Measurements from ENCODE around the gene TMEM95.
A peak's percentile ranks its signal among the peaks of the same experiment; 100 is the strongest.

Gene TMEM95

DNA sequence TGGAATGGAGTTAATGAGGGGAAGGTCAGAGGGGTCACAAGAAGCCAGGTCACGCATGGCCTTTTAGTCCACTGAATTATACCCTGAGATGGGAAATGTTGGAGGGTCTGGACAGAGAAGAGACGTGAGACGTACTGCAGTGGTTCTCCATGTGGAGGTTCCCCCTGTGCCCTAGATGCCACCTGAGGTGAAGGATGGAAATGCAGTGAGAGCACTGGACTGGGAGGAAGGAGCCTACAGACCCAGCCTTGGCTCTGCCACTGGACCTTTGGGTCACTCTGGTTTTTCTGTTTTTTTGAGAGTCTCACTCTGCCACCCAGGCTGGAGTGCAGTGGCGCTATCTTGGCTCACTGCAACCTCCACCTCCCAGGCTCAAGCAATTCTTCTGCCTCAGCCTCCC lies 41.2 kb downstream of the TMEM95 start:
- no peak for DNase-seq (ENCODE audit: extremely low spot score)
- TF ChIP-seq, protein P1, sequence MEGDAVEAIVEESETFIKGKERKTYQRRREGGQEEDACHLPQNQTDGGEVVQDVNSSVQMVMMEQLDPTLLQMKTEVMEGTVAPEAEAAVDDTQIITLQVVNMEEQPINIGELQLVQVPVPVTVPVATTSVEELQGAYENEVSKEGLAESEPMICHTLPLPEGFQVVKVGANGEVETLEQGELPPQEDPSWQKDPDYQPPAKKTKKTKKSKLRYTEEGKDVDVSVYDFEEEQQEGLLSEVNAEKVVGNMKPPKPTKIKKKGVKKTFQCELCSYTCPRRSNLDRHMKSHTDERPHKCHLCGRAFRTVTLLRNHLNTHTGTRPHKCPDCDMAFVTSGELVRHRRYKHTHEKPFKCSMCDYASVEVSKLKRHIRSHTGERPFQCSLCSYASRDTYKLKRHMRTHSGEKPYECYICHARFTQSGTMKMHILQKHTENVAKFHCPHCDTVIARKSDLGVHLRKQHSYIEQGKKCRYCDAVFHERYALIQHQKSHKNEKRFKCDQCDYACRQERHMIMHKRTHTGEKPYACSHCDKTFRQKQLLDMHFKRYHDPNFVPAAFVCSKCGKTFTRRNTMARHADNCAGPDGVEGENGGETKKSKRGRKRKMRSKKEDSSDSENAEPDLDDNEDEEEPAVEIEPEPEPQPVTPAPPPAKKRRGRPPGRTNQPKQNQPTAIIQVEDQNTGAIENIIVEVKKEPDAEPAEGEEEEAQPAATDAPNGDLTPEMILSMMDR (IDR thresholded peaks at IDR 0.05; ENCODE audit: control extremely low read depth, extremely low read depth, low read depth, missing control alignments): no peak
- CTCF ChIA-PET: interaction anchor here (1.0 to 1.9 kb wide), 2 partner anchors 10 to 183 kb away, joined by 3 to 4 read pairs; partner anchors contain the start of gene CD68
- POLR2A ChIA-PET: interaction anchor here (0.6 kb wide), 1 partner anchor 135 kb away, joined by 3 read pairs; no protein-coding TSS in a partner anchor

DNA sequence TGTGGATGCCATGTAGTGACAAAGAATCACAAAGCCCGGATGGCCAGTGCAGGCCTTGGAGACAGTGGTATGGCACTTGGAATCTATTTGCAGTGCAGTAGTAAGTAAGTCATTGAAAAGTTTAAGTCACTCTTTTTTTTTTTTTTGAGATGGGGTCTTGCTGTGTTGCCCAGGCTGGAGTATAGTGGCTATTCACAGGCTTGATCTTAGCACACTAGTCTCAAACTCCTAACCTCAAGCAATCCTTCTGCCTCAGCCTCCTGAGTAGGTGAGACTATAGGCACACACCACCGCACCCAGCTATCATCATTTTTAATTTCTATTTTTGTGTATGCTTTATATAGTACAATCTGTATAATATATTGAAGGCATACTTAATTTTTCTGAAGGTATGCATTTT lies 43.7 kb downstream of the TMEM95 start:
- no peak for DNase-seq (ENCODE audit: extremely low spot score)
- POLR2A ChIA-PET: interaction anchor here (0.6 kb wide), 2 partner anchors 23 to 149 kb away, joined by 3 read pairs; no protein-coding TSS in a partner anchor
- CTCF ChIA-PET: interaction anchor here (1.2 to 3.2 kb wide), 4 partner anchors 8 to 190 kb away, joined by 3 to 12 read pairs (median 4); no protein-coding TSS in a partner anchor
- TF ChIP-seq, protein P1 (IDR thresholded peaks at IDR 0.05; ENCODE audit: control extremely low read depth, extremely low read depth, low read depth, missing control alignments): no peak

DNA sequence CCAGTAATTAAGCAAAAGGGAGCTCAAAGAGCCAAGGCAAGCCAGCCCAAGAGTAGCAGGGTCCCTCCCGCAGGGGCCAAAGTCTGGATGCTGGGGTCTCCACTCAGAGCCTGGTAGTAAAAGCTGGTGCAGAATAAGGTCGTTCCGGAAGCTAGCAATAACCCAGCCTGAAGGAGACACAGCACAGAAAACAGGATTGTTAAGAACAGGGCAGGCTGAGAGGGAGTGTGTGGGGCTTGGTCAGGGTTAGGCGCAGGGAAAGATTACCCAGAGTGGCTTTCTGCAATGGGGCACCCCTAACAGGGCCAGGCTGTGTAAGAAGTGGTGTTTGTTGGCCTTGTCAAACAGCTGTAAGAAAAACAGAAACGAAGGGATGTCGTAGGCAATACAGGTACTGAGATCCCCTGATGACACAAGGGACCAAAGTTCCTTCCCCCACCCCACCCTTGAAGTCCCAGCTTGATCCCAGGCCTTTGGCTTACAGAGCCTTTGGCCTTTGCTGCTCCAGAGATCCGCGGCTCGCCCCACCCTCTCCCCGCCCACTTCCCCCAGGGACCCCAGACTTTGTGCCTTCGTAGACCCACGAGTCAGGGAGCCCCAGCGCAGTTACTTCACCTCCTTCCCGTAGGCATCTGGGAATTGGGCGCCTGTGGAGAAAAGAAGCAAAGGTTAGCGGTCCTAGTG lies 48.2 kb downstream of the TMEM95 start:
- ChIA-PET POLR2A (interaction anchor here (0.6 to 2.3 kb wide), 9 partner anchors 9 to 483 kb away, joined by 3 to 10 read pairs (median 6); partner anchors contain the start of genes MPDU1, PLSCR3 and POLR2A), CTCF (interaction anchor here (0.8 to 2.1 kb wide), 10 partner anchors 9 to 186 kb away, joined by 3 to 10 read pairs (median 3); partner anchors contain the start of genes PLSCR3, SOX15, TMEM102 and TMEM95)
- TF ChIP-seq, protein P1 (IDR thresholded peaks at IDR 0.05; ENCODE audit: control extremely low read depth, extremely low read depth, low read depth, missing control alignments): no peak
- DNase-seq (ENCODE audit: extremely low spot score): no peak

DNA sequence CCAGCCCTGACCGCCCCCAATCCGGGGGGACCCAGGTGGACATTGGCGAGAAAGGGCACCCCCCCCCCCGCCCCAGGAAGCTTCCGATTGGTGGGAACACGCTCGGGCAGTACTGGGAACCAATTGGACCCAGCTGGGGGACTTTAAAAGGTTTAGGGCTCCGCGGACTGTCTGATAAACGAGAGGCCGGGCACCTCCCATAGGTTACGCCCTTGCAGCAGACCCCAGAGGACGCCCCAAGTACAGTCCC lies 48.7 kb downstream of the TMEM95 start:
- CTCF ChIA-PET: interaction anchor here (0.8 to 2.1 kb wide), 7 partner anchors 9 to 186 kb away, joined by 3 to 10 read pairs (median 4); partner anchors contain the start of genes PLSCR3, SOX15 and TMEM95
- DNase-seq (ENCODE audit: extremely low spot score): no peak

DNA sequence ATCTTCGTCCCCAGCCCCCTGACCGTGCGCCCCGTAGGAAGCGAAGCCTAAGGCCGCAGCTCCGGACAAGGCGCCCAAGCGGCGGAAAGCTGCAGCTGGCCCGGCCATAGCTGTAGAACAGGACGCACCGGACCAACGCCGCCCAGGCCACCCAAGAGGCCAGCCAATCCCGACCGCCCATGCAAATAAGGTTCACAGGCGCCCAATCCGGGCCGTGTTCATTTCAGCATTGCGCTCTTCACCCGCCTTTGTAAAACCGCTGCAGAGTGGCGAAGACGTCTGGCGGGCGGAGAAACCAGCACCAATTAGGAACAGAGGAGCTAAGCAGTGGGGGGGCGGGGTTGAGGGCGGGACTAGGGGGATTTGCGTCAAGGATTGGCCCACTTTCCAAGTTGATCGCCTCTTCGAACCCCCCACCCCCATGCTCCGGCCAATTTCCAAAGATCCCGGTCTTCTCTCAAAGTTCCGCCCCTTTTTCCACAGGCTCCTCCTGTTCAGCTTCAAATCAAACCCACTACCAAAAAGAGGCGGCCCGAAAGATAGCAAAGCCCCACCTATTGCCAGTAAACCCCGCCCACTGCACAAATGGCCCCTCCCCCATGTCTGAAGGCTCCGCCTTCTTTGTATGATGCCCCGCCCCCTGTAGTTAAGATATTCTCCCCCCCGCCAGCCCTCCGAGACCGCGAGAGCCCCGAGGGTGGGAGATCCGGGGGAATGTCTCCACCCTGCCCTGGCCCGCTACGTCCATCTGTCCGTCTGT lies 49.2 kb downstream of the TMEM95 start, which contains the start of gene TMEM256:
TMEM256 (minus strand) TSS at position 121 of the 760 bp plus-strand sequence; CDS start at position 108, 13 bp downstream.
- TF ChIP-seq, protein P1 (IDR thresholded peaks at IDR 0.05; ENCODE audit: control extremely low read depth, extremely low read depth, low read depth, missing control alignments): no peak
- ChIA-PET POLR2A (interaction anchor here (0.6 to 2.3 kb wide), 15 partner anchors 10 to 482 kb away, joined by 3 to 10 read pairs (median 4); partner anchors contain the start of genes CD68, GPS2, MPDU1 and PLSCR3), CTCF (interaction anchor here (0.8 to 2.1 kb wide), 7 partner anchors 10 to 208 kb away, joined by 3 to 10 read pairs (median 4); partner anchors contain the start of genes PLSCR3, SOX15 and TMEM95)
- peak; percentile 97 for DNase-seq (ENCODE audit: extremely low spot score)

More for the DNA sequence above, 48.7 kb downstream of the TMEM95 start:
- TF ChIP-seq, protein P1 (IDR thresholded peaks at IDR 0.05; ENCODE audit: control extremely low read depth, extremely low read depth, low read depth, missing control alignments): no peak
- POLR2A ChIA-PET: interaction anchor here (0.6 to 2.3 kb wide), 15 partner anchors 9 to 482 kb away, joined by 3 to 10 read pairs (median 4); partner anchors contain the start of genes CD68, GPS2, MPDU1 and PLSCR3

Data from GM10248 (cell line).